GM19025 (cell line): ENCODE results near the gene OXCT1.
A peak's percentile ranks its signal among the peaks of the same experiment; 100 is the strongest.

Source experiments
- ATAC-seq: cut with Tn5 transposase; IDR thresholded peaks from one replicate; pipeline ENCODE4 v1.9.1; 2021; ENCODE audit warnings: mild to moderate bottlenecking, low read depth, moderate library complexity; ENCODE audit not compliant: unreplicated experiment

Gene OXCT1

DNA sequence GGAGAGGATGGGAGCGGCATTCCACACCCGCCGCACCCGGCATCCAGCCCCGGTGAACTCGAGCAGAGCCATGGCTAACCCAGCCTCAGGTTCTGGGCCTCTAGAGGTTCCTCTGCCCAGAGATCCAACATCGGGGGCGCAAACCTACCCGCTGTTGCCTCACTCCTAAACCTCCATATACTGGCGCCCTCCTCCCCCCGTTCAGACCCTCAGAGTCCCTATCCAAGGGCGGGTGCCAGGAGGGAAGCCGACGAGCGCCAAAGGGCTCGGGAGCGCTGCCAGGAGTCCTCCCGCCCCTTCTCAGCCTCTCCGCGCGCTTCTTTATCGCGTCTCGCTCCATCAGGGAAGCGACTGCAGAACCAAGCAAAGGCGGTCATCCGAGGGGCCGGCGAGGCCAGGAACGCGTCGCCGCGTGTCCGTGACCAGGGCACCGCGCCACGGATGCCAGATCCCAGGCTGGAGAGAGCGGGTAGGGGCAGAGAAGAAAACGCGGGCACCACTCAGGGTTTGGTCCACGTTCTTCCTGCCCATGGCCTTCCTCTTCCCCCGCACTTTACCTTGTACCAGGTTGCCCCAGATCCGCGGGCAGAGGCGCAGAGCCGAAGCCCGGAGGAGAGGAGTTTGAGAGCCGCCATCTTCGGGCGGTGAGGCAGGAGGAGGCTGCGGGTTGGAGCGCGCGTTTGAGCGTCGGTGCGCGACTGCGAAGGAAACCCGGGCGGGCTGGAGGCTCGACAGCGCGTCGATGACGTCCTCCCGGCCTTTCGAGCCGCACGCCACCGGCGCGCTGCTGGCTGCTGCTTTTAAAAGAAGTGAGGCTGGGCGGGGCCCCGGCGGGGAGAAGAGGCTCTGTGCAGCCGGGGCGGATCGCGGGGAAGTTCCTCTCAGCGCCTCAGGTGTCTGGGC, at the start of gene OXCT1:
TSS of gene OXCT1 (minus strand) at position 702 of the 903 bp plus-strand sequence. CDS start at position 635, 67 bp downstream.
- ATAC-seq, result peak; percentile 94

GRCh38 chr5:41918105-41918504, 47.9 kb upstream of the OXCT1 start:
- no peak for ATAC-seq

DNA sequence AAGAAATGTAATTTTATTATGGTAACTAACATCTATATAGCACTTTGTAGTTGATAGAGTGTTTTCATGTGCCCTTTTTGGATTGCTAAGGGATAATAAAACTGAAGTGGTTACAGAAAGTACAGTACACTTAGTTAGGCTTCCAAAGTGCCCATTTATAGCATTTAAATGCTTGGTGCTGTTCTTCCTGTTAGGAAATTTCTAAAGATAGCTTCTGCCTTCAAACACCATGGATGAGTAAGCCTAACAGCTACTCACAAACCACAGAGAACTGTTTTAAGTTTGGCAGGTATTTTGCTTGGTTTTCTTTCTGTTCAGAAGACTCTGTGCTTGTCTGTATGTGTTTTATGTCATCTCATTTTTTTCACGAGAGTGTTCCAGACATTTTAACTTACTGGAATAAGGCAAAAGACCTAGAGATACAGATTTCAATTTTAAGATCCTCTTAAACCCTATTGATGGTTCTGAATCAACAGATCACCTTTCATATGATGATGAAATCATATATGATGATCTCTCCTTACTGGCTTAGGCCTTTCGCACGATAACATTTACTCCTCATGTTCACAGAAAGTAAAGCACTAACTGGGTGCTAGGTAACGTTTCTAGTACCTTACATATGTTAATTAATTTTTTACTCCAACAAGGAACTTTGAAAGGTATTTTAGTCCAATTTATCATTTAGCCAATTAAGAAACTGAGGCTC, 38.3 kb upstream of the OXCT1 start:
- no peak for ATAC-seq

DNA sequence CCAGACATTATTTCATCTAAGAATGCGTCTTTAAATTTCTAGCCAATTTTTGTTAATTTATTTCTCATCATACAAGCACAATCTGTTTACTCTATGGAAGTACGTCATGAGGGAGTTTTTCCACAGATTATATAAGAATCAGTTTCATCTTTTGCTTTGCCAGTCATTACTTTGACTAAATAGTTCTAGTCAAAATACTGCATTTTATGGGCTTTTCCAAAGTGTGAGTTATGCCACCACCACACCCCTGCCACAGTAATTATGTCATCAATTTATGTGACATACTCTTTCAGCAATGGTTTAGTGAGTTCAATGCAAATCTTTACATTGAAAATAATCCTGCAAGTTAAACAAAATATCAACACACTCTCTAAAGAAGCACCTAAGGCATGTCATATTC, 35.9 kb upstream of the OXCT1 start:
- no peak for ATAC-seq

DNA sequence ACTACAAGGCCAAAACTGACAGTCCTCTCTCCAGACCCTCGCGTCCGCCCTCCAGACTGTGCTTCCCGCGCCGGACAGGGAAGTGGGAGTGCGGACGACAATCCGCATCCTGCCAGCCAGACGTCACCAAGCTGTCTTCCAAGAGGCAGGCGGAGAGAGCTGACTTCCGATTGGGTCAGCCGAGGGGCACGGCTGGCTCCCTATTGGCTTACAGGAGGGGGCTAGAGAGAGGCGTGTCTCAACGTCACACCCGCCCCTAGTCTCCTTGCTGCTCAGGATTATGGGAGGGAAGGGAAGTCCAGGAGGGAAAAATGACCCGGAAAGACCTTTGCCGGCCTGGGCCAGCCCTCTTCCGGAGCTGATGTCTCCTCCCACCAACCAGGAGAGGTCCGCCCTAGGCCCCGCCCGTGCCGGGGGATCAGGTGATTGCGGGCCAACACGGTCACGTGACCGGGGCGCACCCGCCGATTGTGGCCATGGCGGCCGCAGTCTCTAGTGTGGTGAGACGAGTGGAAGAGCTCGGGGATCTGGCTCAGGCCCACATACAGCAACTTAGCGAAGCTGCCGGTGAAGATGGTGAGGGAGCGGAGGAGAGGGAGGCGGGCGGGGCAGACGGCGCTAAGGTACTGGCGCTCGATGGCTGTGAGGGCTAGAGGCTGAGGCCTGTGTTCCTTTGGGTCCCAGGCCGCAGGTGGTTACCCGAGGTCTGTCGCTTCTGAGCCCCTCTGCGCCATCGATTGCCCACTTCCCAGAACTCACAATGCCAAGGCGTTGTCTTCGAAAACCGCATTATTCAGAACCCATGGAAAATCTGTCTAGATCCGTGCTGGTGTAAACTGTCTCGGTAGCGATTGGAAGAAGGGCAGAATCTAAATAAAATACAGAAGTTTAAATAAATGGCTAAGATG, 33.9 kb upstream of the OXCT1 start, which contains the start of gene RIMOC1:
TSS of gene RIMOC1 (plus strand) at position 453 of the 908 bp plus-strand sequence. CDS start at position 477, 24 bp downstream.
- ATAC-seq, result peak; percentile 98

DNA sequence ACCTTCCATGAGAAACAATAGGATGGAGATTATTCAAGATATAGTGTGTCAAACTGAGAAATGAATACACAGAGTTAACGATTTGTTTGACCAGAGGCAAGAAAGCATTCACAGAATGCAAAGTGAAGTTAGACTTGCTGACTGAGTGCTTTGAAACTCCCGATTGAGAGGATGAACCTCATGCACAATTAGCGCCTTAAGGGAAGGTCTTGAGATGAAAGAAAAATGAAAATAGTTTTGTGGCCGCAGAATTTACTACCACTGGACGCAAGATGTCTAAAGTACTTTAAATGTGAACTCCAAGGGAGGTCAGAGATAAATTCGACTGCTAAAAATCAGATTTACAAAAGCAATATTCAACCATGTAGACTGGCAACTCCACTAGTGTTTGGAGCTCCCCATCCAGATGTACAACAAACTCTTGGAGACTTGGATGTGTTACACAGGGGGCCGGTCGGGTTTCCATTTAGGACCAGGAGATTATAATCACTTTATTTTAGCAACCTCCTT, 33.2 kb upstream of the OXCT1 start:
- no peak for ATAC-seq

- ATAC-seq, result no peak
Measured at GRCh38 chr5:41896230-41896629, 26.0 kb upstream of the OXCT1 start.

GRCh38 chr5:41893074-41893851, 23.0 kb upstream of the OXCT1 start:
- ATAC-seq, result peak; percentile 56

DNA sequence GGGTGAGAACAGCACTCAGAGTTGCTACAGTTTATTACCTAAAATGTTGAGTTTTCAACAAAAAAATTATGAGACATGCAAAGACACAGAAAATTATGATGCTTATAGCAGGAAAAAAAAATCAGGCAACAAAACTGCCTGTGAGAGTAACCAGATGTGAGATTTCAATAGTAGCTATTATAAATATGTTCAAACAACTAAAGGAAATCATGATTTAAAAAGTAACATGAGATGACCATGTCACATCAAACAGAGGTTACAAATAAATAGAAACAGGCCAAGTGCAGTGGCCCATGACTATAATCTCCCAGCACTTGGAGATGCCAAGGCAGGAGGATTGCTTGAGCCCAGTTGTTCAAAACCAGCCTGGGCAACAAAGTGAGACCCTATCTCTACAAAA, 21.8 kb upstream of the OXCT1 start:
- ATAC-seq, result no peak

- ATAC-seq, result peak; percentile 53
Measured at GRCh38 chr5:41891066-41891707, 21.0 kb upstream of the OXCT1 start.

DNA sequence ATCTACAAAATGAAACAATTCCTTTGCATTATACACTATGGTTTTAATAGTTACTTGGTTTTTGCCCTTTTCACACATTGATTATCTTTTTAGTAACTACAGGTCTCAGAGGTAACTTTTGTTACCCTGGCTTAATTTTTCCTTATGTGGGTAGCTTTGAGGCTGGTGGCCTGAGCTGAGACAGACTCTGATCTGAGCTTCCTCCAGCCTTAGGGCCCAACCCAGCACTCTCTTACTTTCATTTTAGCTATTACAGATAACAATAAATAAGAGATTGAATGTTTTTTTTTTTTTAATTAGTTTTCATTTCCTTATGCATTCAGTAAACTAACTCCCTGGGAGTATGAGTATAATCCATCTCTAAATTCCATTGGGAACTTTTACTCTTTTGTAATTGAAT, 15.1 kb upstream of the OXCT1 start:
- ATAC-seq, result no peak

GRCh38 chr5:41883936-41884335, 13.7 kb upstream of the OXCT1 start:
- no peak for ATAC-seq

DNA sequence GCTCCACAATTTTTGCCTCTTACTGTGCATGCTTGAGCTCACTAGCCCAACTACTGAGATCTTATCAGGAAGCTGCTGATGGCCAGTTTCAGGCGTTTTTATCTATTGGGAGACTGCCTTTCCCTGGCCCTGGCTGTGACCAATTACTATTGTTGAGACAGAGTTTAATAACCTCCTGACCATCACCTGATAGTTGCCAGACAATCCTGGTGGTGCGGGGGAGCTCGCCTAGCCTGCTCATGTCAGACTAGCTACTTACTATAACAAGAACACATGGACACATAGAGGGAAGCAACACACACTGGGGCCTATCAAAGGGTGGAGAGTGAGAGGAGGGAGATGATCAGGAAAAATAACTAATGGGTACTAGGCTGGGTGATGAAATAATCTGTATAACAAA, 13.0 kb upstream of the OXCT1 start:
- ATAC-seq, result no peak

DNA sequence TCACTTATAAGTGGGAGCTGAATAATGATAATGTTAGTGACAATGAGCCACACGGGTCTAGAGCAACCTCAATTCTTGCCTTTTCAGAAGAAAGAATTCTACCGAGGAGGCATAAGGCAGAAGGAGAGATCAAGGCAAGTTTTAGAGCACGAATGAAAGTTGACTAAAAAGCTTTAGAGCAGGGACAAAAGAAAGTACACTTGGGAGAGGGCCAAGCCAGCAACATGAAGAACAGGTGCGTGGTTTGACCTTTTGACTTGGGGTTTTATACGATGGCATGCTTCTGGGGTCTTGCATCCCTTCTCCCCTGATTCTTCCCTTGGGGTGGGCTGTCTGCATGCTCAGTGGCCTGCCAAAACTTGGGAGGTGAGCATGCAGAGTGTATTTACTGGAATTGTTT, 12.5 kb upstream of the OXCT1 start:
- no peak for ATAC-seq

DNA sequence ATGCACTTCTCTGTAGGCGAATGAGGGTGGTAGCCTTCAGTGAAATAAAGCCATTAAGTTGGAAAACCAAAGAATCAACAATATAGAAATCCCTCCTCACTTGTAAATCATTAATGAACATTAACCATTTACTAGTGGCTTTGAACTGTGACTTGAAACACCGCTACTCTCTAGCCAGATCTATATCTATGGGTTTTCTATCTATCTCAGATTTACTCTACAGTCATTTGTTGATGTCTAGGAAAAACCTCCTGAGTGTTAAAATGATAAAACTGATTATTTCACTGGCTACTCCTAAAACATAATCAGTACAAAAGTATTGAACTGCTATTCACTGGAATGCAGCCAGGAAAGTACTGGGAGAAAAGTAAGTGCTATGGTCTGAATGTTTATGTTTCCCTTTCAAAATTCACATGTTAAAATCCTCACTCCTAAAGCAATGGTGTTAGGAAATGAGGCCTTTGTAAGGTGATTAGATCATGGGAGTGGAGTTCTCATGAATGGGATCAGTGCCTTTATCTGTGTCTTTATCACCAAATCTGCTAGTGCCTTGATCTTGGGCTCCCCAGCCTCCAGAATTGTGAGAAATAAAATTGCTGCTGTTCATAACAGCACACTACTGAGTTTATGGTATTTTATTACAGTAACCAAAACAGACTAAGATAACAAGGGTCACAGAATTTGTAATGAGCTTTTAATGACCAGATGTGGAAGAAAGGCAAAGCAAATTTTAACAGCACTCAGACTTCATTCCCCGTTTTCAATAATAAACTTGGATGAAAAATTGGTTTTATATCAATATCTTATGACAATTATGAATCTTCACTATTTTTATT, 8.6 kb upstream of the OXCT1 start:
- ATAC-seq, result peak; percentile 48

- ATAC-seq, result peak; percentile 34
Measured at GRCh38 chr5:41878173-41878572, 7.9 kb upstream of the OXCT1 start.

- no peak for ATAC-seq
Measured at GRCh38 chr5:41877408-41877807, 7.2 kb upstream of the OXCT1 start.

DNA sequence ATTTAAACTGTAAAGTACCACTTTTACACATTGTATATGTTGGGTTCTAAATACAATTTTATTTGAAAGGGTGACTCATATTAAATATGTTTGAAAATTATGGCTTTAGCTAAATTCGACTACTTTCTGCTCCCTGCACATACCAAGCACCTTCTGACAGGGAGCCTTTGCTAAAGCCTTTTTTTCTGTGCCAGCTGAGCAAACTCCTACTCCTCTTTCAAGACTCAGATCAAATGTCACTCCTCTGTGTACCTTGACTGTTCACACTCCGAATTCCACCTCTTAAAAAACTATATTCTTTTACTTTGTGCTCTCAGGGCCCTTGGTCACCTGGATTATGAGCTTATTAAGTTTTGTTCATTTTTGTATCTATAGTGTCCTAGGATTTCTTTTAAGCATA, 6.5 kb upstream of the OXCT1 start:
- ATAC-seq, result no peak
